ENCODE results near the gene PCDHGA6.

GRCh38 chr5:141366016-141366896 is 7.4 kb upstream of the PCDHGA6 start:
- no peak for TF ChIP-seq ZNF565 (CRISPR knock-in tag; conservative IDR thresholded peaks at IDR 0.05; ENCODE audit: low read depth)
- TF ChIP-seq ZNF8 (CRISPR knock-in tag; IDR thresholded peaks at IDR 0.05): no peak
- no peak for TF ChIP-seq POU6F1 (CRISPR knock-in tag; IDR thresholded peaks at IDR 0.05; ENCODE audit: borderline replicate concordance, low read depth)
- TF ChIP-seq TSHZ2 (CRISPR knock-in tag; IDR thresholded peaks at IDR 0.05): no peak
- TF ChIP-seq ESRRG (CRISPR knock-in tag; IDR thresholded peaks at IDR 0.05): no peak
